ENCODE measurements around the gene EIF5B.

Gene EIF5B

GRCh38 chr2:99373144-99373543 lies 36.0 kb downstream of the EIF5B start:
- no peak for TF ChIP-seq CTCF (IDR thresholded peaks at IDR 0.05; ENCODE audit: control extremely low read depth, extremely low read depth, low read depth, missing control alignments)
- no peak for DNase-seq (ENCODE audit: extremely low spot score)
- ChIA-PET CTCF (interaction anchor here (1.3 kb wide), 1 partner anchor 26 kb away, joined by 4 read pairs; no protein-coding TSS in a partner anchor), POLR2A (no interaction called here)

- DNase-seq (ENCODE audit: extremely low spot score), result no peak
- ChIA-PET CTCF (interaction anchor here (0.8 to 1.2 kb wide), 3 partner anchors 8 to 17 kb away, joined by 3 to 4 read pairs (median 3); no protein-coding TSS in a partner anchor), POLR2A (no interaction called here)
- no peak for TF ChIP-seq CTCF (IDR thresholded peaks at IDR 0.05; ENCODE audit: control extremely low read depth, extremely low read depth, low read depth, missing control alignments)
Measured at GRCh38 chr2:99374747-99375146, 37.6 kb downstream of the EIF5B start.

- DNase-seq (ENCODE audit: extremely low spot score), result no peak
- TF ChIP-seq CTCF (IDR thresholded peaks at IDR 0.05; ENCODE audit: control extremely low read depth, extremely low read depth, low read depth, missing control alignments), result no peak
- CTCF ChIA-PET, result interaction anchor here (0.7 to 1.1 kb wide), 2 partner anchors 11 to 20 kb away, joined by 3 read pairs; no protein-coding TSS in a partner anchor
- POLR2A ChIA-PET, result no interaction called here
Measured at GRCh38 chr2:99376254-99376864, 39.2 kb downstream of the EIF5B start.

GRCh38 chr2:99377879-99378278 lies 40.7 kb downstream of the EIF5B start:
- CTCF ChIA-PET, result no interaction called here

GRCh38 chr2:99380376-99381010 lies 43.3 kb downstream of the EIF5B start:
- no peak for TF ChIP-seq CTCF (IDR thresholded peaks at IDR 0.05; ENCODE audit: control extremely low read depth, extremely low read depth, low read depth, missing control alignments)
- CTCF ChIA-PET, result interaction anchor here (1.9 kb wide), 1 partner anchor 19 kb away, joined by 5 read pairs; no protein-coding TSS in a partner anchor
- DNase-seq (ENCODE audit: extremely low spot score), result no peak
- POLR2A ChIA-PET, result interaction anchor here (0.6 kb wide), 1 partner anchor 65 kb away, joined by 5 read pairs; no protein-coding TSS in a partner anchor

More at GRCh38 chr2:99377879-99378278, 40.7 kb downstream of the EIF5B start:
- POLR2A ChIA-PET, result no interaction called here
- DNase-seq (ENCODE audit: extremely low spot score), result no peak
- TF ChIP-seq CTCF (IDR thresholded peaks at IDR 0.05; ENCODE audit: control extremely low read depth, extremely low read depth, low read depth, missing control alignments), result no peak

- POLR2A ChIA-PET, result no interaction called here
- no peak for DNase-seq (ENCODE audit: extremely low spot score)
- TF ChIP-seq CTCF (IDR thresholded peaks at IDR 0.05; ENCODE audit: control extremely low read depth, extremely low read depth, low read depth, missing control alignments), result no peak
- CTCF ChIA-PET, result no interaction called here
Measured at GRCh38 chr2:99382143-99382542, 45.0 kb downstream of the EIF5B start.

All from GM10248 (cell line).